HS-27A (cell line): ENCODE results near the gene SEC23IP.

Experiments used
- DNase-seq: peaks from one replicate; pipeline ENCODE4 v3.0.0-alpha.2; 2012; ENCODE audit warnings: low read depth, missing footprints

Gene SEC23IP

GRCh38 chr10:119940487-119940886 is 48.0 kb downstream of the SEC23IP start:
- no peak for DNase-seq

- DNase-seq, result no peak
Measured at GRCh38 chr10:119942973-119943372, 50.4 kb downstream of the SEC23IP start.

DNA sequence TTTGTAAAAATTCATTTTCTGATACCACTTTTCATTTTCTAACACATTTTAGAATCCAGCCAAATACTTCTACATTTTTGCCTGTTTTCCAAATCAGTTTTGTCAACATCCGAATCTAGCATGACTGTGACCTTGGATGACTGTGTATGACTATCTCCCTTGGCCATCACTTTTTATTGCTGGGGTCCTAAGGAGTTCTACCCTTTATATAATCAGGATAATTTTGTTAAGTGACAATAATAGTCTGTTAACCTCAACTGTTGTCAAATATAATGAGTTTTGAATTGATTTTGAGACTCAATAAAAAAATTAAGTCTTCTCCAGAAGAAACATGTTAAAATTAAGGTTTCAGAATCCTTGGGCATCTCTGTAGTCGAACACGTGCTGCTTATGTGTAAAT is 53.3 kb downstream of the SEC23IP start:
- DNase-seq, result no peak

DNA sequence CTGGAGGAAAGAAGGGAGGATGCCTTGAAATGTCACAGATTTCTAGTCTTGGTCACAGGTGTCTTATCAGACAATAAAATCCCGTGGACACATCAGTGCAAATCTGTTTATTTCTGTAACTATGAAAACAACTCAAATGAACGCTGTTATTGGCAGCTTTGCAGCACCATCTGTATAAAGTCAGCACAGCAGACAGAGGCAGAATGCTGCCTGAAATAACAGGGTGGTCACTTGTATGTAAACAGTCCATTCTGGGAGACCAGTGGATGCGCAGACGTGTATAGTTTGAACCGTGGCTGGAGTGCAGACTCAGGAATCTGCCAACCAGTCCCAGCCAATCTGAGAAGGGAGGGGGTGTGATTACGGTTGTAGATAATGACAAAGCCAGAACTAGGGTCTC is 54.8 kb downstream of the SEC23IP start:
- no peak for DNase-seq

GRCh38 chr10:119957451-119957850 is 64.9 kb downstream of the SEC23IP start:
- no peak for DNase-seq

- no peak for DNase-seq
Measured at GRCh38 chr10:119962837-119963236, 70.3 kb downstream of the SEC23IP start.

GRCh38 chr10:119967066-119967465 is 74.5 kb downstream of the SEC23IP start:
- DNase-seq, result no peak

GRCh38 chr10:119969609-119970008 is 77.1 kb downstream of the SEC23IP start:
- no peak for DNase-seq

GRCh38 chr10:119970107-119970506 is 77.6 kb downstream of the SEC23IP start:
- no peak for DNase-seq

DNA sequence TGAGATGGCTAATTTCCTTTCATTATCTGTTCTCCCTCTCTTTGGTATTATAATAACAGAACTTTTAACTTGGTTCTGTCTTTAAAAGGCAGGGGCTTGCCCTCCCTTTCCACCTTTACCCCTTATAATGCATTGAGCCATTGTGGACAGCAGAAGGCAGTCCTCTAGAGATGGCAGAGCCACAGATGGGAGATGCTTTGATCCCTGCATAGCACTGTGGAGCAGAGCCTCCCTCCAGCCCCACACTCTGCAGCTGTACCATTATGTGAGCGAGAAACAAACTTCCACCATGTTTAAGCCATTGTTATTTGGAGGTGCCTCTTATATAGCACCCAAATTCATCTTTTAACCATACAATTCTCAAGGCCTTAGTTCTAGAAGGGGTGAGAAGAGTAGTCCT is 78.4 kb downstream of the SEC23IP start:
- no peak for DNase-seq

DNA sequence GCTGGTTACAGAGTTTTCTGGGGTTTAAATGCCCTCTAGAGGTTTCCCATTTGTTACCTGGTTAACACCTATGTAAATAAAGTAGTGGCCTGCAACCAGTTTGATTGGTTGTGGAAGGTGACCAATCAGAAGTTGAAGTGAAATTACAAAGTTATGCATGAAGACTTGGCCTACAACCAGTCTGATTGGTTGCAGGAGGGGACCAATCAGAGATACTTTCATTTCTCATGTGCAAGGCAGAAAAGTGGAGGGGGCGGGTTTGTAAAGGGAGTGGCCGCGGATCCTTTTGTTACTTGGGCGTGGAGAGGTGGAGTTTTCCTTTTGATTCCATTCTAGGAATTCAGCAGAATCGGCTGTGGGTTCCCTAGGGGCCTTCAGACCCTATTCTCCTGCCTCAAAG is 80.8 kb downstream of the SEC23IP start:
- DNase-seq, result peak; percentile 1

- DNase-seq, result no peak
Measured at GRCh38 chr10:119976421-119976820, 83.9 kb downstream of the SEC23IP start.

GRCh38 chr10:119980956-119981750 is 88.6 kb downstream of the SEC23IP start:
- no peak for DNase-seq

GRCh38 chr10:119981826-119982225 is 89.3 kb downstream of the SEC23IP start:
- DNase-seq, result no peak

- no peak for DNase-seq
Measured at GRCh38 chr10:119988333-119988732, 95.8 kb downstream of the SEC23IP start.

DNA sequence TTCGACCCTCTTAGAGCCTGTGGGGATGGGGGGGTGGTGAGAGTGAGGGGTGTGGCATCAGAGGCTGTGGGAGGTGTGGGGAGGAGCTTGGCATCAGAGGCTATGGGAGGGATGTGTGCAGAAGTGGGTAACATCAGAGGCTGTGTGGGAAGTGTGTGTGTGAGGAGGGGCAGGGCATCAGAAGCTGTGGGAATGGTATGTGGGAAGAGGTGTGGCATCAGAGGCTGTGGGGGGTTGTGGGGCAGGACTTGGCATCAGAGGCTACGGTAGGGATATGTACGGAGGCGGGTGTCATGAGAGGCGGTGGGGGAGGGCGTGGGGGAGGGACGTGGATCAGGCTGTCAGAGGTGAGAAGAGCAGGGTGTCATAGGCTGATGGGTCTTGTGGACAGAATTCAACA is 97.4 kb downstream of the SEC23IP start:
- no peak for DNase-seq

GRCh38 chr10:119991066-119991465 is 98.5 kb downstream of the SEC23IP start:
- no peak for DNase-seq

DNA sequence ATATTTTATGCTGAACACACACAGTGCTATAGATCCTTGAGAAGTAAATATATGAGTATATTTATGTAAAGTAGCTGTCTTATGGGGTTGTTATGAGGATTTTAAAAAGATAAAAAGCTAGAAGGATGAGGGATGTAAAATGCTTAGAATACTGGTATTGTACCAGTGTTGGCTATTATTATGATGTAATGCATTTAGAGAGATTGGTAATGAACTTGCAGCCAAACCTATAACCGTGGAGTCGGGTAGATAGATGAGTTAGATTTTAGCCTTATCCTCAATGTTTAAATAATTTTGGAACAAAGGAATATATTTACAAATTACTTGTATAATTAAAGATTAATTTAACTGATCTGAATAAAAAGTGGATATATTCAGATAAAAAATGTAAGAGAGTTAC is 99.3 kb downstream of the SEC23IP start:
- no peak for DNase-seq
